Epithelial cell of esophagus (primary cell): ENCODE results near the gene ADAMTS2.

Experiments
- DNase-seq: peaks from one replicate; pipeline ENCODE4 v3.0.0; 2010; ENCODE audit warnings: low read depth
- H3K4me3 ChIP-seq: 2 replicates; pipeline ENCODE4 v1.5.1; 2011; ENCODE audit warnings: mild to moderate bottlenecking, low read length, control low read depth
- TF ChIP-seq, protein P1 (sequence below): IDR thresholded peaks from 2 replicates; pipeline ENCODE4 v1.5.1; 2011; ENCODE audit warnings: low read depth, mild to moderate bottlenecking, low read length, control low read depth, inconsistent platforms; ENCODE audit not compliant: insufficient read depth; ENCODE audit errors: missing control alignments

ADAMTS2 gene

GRCh38 chr5:179194201-179194910, 150.9 kb downstream of the ADAMTS2 start:
- no peak overlapping the region for H3K4me3 ChIP-seq
- no peak for DNase-seq
- TF ChIP-seq, protein P1, sequence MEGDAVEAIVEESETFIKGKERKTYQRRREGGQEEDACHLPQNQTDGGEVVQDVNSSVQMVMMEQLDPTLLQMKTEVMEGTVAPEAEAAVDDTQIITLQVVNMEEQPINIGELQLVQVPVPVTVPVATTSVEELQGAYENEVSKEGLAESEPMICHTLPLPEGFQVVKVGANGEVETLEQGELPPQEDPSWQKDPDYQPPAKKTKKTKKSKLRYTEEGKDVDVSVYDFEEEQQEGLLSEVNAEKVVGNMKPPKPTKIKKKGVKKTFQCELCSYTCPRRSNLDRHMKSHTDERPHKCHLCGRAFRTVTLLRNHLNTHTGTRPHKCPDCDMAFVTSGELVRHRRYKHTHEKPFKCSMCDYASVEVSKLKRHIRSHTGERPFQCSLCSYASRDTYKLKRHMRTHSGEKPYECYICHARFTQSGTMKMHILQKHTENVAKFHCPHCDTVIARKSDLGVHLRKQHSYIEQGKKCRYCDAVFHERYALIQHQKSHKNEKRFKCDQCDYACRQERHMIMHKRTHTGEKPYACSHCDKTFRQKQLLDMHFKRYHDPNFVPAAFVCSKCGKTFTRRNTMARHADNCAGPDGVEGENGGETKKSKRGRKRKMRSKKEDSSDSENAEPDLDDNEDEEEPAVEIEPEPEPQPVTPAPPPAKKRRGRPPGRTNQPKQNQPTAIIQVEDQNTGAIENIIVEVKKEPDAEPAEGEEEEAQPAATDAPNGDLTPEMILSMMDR: no peak

GRCh38 chr5:179193746-179194145, 151.5 kb downstream of the ADAMTS2 start:
- DNase-seq: no peak
- TF ChIP-seq, protein P1: no peak
- no peak overlapping the region for H3K4me3 ChIP-seq

DNA sequence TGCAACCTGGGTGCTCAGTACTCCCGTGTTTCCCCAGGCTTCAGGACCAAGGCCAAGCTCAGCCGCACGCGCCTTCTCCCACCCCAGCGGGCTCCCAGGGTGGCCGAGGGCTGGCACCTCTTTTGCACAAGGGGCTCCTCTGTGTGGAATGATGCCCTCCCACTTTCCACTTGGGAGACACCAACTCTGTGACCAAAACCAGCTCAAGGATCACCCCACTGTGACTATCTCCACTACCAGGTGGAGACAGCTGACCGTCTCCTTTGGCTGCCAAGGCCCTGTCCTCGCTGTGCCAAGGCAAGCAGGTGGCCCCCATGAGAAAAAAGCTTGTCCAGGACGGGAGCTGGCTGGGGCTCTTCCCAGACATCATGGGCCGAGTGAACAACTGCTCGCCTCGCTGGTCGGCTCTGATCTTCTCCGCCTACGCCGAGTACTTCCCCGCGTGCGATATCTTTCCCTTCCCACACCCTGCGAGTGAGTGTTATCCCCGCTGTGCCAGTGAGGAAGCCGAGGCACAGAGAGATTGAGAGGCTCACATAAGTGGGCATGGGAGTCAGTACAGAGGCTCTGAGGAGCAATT, 152.3 kb downstream of the ADAMTS2 start:
- H3K4me3 ChIP-seq: no peak overlapping the region
- TF ChIP-seq, protein P1: no peak
- DNase-seq: no peak

GRCh38 chr5:179192185-179192890, 152.9 kb downstream of the ADAMTS2 start:
- H3K4me3 ChIP-seq: no peak overlapping the region
- no peak for DNase-seq
- TF ChIP-seq, protein P1: no peak

DNA sequence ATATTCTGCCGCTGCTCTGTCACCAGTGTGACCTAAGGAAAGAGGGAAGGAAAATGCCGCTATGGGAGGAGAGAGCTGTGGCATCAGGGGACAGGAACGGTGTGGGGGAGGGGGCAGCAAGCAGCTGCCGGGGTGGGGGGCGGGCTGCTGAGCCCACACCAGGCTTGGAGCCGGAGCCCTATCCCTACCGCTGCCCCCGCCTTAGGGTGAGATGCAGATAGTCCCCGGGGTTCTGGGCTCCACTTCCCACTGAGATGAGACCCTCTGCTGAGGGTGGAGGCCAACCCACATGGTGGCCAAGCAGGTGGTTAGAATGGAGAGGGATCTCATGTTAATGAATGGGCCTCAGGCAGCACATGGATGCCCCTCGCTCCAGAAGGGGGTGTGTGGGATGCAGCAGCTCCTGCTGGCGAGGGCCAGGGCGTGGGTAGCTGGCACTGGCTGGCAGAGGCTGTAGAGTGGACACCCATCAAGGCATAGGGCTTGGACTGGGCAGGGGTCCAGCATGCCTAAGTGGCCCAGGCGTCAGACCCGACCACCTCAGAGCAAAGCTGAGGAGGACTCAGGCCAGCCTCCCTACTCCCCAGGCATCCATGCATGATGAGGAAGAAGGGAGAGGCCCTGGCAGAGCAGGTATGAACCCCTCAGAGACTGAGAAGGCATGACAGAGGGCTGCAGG, 153.6 kb downstream of the ADAMTS2 start:
- DNase-seq: no peak
- no peak overlapping the region for H3K4me3 ChIP-seq
- TF ChIP-seq, protein P1: no peak

- no peak for DNase-seq
- no peak overlapping the region for H3K4me3 ChIP-seq
- TF ChIP-seq, protein P1: no peak
These were observed 154.3 kb downstream of the ADAMTS2 start for GRCh38 chr5:179190851-179191505.
